ENCODE data around the gene FAM131A.

- TF ChIP-seq POLR2AphosphoS5 (IDR thresholded peaks at IDR 0.05; ENCODE audit: low read depth, low read length): no peak
- TF ChIP-seq TAF1 (IDR thresholded peaks at IDR 0.05; ENCODE audit: borderline replicate concordance, insufficient read depth, low read length): no peak
- TF ChIP-seq SIN3A (IDR thresholded peaks at IDR 0.05; ENCODE audit: borderline replicate concordance, insufficient read depth, low read length): no peak
Observed at GRCh38 chr3:184327171-184327570, 10.2 kb upstream of the FAM131A start.
